ELF-1 (cell line): Measurements from ENCODE around the gene MAT2A.
"Not testable (repeated sequence)": the region's sequence is repeated elsewhere in the genome, so short reads cannot be mapped to it uniquely, and the experiment has no call there.

Source experiments
- DNase-seq: peaks from one replicate; pipeline ENCODE4 v3.0.0-alpha.2; 2016; ENCODE audit warnings: low read depth, low spot score

The MAT2A gene

DNA sequence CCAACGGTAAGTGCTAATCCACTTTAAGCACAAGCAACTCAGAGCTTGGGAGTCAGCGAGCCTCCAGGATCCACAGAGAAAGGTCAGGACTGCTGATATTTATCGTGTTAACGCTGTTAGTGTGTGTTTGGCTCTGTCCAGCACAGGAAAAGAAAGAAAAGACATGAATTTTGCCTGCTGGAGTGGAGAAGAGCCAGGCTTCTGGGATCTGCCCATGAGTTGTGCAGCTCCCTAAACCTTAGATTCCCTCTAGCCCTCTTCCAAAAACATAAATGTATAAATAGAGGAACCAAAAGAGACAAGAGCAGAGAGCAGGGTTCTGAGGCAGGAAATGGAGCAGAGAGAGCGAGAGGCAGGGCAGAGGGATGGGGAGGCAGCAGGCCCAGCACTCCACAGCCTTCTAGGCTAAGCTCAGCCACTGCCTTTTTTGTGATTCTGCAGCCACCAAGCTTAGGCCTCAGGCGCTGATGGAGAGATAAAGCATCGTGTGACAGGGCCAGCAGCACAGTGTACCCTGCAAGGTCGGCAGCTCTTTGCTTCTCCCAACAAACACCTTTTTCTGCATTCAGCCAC lies 14.5 kb upstream of the MAT2A start:
- DNase-seq: peak; percentile 94

DNA sequence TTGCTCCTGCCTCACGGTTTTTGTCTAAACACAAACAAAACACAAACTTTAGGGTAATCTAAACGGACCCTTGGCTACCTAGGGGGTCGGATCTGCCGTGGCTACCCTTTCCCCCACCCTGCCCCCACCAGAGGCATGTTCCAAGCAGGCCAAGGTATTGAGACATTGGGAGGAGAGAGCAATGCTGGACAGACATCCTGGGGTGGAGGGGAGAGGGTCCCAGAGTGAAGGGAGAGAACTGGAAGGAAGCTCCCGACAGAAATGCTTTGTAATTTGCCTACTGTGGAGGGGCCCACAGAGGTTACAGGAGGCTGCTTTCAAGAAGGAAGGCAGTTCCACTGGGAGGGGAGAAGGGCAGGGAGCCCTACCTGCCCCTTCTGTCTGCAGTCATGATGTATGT lies 13.9 kb upstream of the MAT2A start:
- no peak for DNase-seq

DNA sequence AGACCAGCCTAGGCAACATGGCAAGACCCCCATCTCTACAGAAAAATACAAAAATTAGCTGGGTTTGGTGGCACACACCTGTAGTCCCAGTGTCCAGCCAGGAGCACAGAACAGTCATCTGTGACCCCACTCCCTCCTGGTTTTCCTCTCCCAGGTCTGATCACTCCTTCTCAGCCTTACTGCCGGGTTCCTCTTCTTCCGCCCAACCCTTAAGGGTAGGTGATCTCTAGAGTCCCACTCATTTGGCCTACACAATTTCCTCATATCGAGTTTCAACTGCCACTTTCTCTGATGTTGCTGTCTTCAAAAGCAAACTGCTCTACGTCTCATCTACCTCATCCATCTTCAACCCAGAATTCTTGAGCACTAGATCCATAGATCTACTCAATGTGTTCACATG lies 13.4 kb upstream of the MAT2A start:
- no peak for DNase-seq

DNA sequence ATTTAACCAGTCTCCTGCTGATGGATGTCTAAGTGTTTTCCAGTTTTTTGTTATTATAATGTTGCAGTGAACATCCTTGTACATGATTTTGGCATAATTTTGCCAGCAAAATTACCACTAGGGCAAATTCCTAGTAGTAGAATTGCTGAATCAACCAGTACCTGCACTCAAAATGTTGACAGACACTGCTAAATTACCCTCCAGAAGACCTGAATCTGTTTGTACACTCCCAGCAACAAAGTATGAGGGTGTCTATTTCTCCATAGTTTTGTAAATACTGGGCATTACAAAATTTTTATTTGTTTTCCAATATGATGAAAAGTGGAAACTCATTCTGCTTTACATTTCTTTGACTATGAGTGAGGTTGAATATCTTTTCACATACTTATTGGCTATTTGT lies 11.2 kb upstream of the MAT2A start:
- no peak for DNase-seq

DNA sequence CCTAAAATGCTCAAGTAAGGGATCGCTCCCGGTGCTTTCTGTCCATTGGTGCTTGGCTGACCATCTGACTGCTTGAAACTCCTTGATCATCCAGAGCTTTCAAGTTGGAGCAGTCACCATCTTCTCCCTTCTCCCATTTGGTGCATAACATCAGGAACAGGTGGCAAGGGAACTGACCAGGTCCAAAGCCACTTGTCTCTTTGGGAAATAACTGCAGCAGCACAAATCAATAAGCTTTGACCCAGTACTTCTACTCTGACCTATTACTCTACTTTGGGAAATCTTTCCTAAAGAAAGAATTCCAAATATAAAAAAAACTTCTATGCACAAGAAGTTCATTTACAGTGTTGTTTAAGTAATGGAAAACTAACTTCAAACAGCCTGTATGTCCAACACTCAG lies 10.6 kb upstream of the MAT2A start:
- no peak for DNase-seq

DNA sequence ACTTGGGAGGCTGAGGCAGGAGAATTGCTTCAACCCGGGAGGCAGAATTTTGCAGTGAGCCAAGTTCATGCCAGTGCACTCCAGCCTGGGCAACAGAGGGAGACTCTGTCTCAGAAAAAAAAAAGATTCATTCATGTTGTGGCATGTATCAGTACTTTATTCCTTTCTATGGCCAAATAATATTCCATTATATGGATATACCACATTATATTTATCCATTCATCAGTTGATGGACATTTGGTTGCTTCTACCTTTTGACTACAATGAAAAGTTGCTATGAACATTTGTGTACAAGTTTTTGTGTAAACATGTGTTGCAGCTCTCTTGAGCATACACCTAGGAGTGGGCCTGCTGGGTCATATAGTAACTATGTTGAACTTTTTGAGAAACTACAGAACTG lies 9.2 kb upstream of the MAT2A start:
- no peak for DNase-seq

DNA sequence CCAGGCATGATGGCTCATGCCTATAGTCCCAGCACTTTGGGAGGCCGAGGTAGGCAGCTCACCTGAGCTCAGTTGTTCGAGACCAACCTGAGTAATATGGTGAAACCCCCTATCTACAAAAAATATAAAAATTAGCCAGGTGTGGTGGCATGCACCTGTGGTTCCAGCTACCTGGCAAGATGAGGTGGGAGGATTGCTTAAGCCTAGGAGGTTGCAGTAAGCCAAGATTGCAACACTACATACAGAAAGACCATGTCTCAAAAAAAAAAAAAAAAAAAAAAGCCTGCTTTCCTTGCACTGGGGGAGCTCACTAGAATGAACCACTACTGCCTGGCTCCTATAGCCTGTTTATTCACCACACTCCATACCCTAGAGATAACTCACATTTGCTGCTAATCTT lies 7.4 kb upstream of the MAT2A start:
- no peak for DNase-seq

DNA sequence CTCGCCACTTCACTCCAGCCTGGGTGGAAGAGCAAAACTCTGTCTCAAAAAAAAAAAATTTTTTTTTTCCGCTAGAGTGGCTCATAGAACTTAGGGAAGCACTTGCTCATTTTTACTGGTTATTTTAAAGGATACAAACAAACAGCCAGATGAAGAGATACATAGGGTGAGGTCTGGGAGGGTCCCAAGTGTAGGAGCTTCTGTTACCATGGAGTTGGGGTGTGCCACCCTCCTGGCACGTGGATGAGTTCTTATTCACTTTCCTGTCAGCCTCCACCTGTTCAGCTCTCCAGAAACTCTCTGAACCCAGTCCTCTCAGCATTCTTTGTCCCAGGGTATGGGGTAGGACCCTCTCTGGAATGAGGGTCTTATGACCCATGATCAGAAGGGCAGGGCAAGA lies 4.9 kb upstream of the MAT2A start:
- DNase-seq: no peak

DNA sequence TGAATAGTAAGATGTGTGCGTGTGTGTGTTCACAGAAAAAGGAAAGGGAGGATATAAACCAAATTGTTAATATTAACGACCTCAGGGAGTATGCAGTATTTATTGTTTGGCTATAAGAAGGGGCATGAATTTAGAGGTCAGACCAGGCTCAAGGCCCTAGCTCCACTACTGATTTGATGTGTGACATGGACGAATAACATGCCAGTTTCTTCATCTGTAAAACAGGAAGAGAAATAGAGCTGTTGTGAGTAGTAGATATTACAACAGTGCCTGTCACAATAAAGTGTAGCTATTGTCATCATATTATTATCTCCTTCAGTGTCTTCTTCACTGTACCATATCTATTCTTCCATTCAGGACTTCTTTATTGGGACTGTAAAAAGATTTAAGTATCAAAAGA lies 4.1 kb upstream of the MAT2A start:
- DNase-seq: no peak

DNA sequence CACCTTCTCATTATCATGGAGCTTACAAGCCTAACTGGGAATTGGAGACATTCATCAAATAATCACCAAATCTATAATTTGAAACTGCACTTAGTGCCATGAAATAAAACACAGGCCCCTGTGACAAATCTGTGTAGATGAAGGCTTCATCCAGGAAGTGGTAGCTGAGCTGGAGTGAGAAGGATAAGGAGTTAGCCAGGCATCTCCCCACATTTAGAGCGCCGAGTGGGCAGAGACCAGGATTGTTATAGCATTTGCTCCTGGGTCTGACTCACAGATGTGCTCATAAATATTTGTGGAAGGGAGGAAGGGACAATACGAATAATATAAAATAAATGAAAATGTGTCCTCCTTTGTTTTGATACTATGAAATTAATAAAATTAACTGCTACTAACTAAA lies 2.5 kb upstream of the MAT2A start:
- DNase-seq: no peak

DNA sequence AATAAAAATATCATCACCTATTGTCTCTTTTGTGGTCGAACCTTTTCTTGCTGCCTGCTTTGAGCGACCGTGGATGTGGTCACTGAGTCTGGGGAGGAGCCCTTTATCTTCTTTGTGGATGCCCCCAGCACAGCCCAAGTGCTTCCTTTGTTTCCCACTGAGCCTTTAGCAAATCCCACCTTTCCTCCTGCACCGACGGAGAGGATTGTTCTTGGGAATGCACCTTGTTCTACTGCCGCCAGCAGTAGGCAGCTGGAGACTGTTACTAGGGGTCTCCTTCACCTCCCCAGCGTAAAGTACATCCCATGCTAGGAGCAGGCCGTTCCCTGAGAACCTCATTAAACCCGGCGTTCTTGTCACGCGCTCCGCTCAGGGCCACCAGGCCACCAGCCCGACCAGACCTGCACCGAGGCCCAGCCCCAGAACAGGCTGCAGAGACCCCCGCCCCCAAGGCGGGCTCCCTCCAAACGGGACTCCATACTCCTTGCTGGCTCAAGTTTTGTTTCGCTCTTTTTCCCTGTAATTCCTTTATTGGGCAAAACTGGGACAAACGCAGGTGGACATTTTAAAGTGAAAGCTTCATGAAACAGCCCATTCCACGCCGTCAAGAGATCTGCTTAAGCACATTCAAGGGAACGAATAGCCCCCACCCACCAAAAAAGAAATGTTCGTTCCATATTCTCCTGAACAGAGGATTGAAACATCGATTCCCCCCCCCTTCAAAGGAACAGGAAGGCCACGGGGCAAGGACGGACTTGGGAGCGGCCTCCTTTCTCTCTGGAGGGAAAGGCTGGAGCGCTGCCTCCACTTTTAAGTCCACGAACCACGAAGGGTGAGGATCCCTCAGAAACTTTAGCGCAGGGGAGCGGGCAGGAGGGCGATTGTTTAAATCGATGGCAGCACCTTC lies 1.1 kb upstream of the MAT2A start:
- DNase-seq: peak; percentile 85

DNA sequence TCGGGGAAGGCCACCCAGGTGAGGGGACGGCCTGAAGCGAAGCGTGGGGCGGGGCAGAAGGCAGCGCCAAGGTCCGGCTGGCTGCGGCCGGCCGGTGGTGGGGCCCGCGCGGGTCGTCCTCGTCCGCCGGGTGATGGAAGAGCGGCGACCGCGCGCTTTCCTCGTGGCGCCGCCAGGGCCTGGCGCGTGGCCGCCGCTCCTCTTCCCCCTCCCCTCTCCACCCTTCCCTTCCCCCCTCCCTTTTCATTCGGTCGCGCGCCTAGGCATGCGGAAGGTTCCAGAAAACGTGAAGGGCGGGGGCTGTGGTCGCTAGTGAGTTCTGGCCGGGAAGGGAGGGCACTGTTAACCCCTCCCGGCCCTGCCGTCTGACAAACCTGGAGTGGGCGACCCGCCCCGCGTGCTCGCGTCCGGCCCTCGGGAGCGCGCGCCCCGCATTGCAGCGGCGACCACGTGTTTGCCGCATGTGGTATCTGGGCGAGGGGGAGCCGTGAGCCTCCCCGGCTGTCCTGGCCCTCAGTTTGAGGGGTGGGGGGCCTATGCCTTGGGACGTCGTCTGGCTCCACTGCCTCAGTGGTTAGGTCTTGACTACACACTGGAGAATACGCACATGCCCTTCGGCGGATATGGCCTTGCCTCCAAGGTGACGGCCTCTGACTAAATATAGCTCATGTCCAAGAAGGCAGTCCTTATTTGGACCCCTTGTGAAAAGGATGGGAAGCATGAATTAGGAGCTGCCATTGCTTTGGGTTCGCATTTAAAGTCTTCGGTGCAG lies 579 bp downstream of the MAT2A start:
- peak; percentile 65 for DNase-seq

DNA sequence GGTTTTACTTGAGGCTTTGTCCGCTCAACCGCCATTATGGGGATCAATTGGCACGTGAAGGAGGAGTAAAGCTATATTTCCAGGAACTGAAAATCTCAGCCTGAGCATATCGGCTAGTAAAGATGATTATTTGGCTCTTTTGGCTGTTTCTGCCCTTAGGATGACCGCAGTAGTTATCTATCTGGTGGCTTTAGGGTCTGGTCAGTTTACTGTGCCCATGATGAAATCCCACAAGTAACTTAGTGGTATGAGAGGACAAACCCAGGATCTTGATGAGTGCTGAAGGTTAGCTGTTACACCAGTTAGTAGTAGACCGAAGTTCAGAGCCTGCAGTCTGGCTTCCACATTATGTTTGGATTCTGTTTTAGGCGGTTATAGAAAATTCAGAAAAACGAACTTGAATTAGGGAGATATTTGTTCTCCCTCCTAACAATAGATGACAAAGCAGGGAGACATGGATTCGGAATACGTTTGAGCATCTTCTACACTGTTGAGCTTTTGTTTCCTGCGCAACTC lies 1.2 kb downstream of the MAT2A start:
- DNase-seq: peak; percentile 28

DNA sequence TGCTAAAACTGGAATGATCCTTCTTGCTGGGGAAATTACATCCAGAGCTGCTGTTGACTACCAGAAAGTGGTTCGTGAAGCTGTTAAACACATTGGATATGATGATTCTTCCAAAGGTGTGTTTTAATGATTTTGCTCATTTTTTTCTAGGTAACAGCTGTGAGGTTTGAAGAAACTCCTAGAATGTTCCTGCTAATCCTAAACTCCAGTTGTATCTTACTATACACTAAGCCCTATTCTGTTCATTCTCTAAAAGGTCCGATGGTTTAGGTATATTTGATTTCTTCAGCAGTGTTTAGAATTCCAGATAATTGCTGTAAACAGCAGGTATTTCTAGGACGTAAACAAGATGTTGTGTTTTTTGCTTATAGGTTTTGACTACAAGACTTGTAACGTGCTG lies 2.3 kb downstream of the MAT2A start:
- DNase-seq: no peak

DNA sequence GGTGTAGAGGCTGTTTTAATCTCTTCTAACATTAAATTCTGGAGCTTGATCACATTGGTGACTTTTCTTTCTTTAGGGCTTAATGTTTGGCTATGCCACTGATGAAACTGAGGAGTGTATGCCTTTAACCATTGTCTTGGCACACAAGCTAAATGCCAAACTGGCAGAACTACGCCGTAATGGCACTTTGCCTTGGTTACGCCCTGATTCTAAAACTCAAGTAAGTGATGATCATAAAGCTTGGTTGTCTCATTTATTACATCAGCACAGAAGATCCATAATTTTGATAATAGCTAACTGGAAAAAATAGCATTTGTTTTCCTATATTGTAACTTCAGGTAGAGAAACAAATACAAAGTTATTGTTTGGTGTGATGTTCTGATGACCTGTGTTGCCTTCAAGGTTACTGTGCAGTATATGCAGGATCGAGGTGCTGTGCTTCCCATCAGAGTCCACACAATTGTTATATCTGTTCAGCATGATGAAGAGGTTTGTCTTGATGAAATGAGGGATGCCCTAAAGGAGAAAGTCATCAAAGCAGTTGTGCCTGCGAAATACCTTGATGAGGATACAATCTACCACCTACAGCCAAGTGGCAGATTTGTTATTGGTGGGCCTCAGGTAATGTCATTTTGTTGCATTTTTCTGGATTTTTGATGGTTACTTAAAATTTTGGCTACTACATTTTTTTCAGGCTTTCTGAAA lies 2.9 kb downstream of the MAT2A start:
- DNase-seq: no peak

DNA sequence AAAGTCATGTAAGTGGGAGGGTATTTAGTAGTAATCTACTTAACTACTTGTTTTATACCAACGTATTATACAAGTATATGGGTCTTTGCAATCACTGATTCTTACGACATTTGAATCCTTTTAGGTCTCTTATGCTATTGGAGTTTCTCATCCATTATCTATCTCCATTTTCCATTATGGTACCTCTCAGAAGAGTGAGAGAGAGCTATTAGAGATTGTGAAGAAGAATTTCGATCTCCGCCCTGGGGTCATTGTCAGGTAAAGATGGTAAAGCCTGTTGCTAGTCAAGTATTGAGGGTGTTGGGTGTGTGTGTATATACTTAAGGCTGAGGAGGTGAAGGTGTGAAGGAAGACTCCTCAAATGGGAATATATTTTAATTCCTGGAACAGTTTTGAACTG lies 3.8 kb downstream of the MAT2A start:
- no peak for DNase-seq

DNA sequence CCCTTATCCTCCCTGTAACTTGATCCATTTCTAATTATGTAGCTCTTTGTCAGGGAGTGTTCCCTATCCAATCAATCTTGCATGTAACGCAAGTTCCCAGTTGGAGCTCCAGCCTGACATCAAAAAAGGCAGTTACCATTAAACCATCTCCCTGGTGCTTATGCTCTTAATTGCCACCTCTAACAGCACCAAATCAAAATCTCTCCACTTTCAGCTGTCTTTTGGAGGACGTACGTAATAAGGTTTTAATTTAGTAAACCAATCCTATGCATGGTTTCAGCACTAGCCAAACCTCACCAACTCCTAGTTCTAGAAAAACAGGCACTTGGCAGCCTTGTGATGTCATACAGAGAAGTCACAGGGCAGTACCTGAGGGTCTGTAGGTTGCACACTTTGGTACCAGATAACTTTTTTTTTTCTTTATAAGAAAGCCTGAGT lies 5.3 kb downstream of the MAT2A start:
- not testable (repeated sequence) for DNase-seq

DNA sequence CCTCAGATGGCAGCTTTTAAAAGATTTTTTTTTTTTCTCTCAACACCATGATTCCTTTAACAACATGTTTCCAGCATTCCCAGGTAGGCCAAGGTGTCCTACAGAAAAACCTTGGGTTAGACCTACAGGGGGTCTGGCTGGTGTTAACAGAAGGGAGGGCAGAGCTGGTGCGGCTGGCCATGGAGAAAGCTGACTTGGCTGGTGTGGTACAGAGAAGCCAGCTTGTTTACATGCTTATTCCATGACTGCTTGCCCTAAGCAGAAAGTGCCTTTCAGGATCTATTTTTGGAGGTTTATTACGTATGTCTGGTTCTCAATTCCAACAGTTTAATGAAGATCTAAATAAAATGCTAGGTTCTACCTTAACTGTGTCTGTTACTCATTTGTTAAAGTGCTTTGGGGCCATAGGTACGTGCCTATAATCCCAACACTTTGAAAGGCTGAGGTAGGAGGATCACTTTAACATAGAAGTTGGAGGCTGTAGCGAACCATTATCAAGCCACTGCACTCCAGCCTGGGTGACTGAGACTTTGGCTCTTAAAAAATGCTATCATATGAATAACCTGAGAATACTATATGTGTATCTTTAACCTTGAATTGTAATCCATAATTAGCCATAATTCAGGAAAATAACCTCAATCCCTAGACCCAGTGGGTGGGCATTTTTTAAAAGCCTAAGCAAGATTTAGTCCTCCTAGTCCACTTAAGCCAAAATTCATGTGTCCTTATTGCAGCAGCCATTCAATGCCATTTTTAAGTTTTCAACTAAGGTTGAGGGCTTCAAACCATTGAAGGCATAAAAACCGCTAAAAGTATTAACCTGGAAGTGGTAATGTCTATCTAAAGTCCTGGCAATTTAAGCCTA lies 6.2 kb downstream of the MAT2A start:
- DNase-seq: not testable (repeated sequence)

DNA sequence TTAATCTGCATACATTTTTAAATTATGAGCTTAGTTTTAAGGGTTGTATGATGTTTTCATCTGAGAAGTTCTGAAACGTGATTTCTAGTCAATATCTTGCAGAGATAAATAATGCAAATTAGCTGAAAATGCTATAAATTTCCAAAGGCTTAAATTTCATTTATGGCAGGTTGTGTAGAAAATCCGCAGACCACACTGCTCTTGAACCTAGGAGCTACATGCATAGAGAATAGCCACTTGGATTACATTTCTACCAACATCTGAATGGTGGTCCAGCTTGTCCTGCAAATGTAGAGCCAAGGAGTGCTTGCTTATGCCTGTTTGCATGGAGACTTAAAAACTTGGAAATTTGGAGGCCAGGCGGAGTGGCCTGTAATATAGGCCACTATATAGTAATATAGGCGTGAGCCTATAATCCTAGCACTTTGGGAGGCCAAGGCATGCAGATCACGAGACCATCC lies 6.8 kb downstream of the MAT2A start:
- no peak for DNase-seq

DNA sequence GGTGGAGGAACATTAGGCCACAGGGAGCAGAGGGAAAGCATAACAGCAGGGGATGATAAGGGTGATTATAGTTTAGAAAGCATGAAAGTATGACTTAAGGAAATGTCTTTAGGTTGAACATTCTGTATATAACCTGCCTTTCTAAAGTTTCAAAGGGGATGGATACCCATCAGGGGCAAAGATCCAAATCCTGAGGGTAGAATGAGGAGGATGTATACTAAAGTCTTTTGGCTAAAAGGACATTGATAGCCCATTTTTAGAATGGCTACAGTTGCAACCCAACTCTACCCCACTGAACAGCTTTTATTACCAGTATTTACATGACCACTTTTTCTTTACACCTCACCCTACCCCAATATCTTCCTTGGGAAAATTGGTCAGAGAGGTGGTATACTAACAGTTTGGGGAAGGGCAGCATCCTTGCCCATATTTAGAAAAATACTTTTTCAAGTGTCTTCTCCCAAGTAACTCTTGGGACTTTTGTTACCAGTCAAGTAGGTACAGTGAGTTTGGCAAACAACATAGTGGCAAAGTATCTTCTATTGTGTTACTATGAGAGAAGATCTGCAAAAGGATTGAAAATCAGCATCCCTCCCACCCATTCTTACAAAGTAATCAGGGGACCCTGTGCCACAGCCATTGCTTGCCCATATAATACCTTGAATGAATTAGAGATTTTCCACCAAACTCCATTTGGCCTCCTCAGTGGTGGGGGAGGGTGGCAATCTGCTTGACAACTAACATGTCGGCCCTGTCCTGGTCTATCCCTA lies 8.3 kb downstream of the MAT2A start:
- DNase-seq: no peak
